Right lobe of liver (tissue), 4 donors: ENCODE measurements around the gene ANAPC15.

Experiments used
- CTCF ChIP-seq, 4 donors: fragments of 200-600 bp in 3 of 4; fragments of 450-650 bp in 1 of 4; IDR thresholded peaks; one replicate each; pipeline versions ENCODE4 v1.5.1 to v1.8.0; 2016 to 2022; ENCODE audit warnings: antibody characterized with exemption in 4 of 4, mild to moderate bottlenecking in 2 of 4
- POLR2A ChIP-seq: fragments of 450-650 bp; IDR thresholded peaks from one replicate; pipeline ENCODE4 v1.6.1; 2017; ENCODE audit warnings: antibody characterized with exemption, mild to moderate bottlenecking
- donor health status: DM: no; HTN: no; CAD: no.
- donor health status: DM: no; HTN: no; CAD: no.
- donor health status: DM: no; HTN: yes; CAD: no.

- TF ChIP-seq CTCF (IDR thresholded peaks at IDR 0.05) (no peak), POLR2A (no peak)
Measured at GRCh38 chr11:72075756-72076155, 36.7 kb downstream of the ANAPC15 start.
